ENCODE data around the gene PRKAG1.

GRCh38 chr12:49019443-49020324, 1.1 kb upstream of the PRKAG1 start:
- no peak for TF ChIP-seq CTCF (IDR thresholded peaks at IDR 0.05)
- TF ChIP-seq POLR2AphosphoS5 (IDR thresholded peaks at IDR 0.05): no peak
